Kidney (tissue), 14 donors: Measurements from ENCODE around the gene DERL2. TPM values are rescaled to one million over a fixed set of nuclear protein-coding genes. Genes with fewer than 3 reads are reported as not detected.
A peak's percentile ranks its signal among the peaks of the same experiment; 100 is the strongest.

Source experiments
- DNase-seq, 5 donors: peaks; one replicate each; pipeline ENCODE4 v3.0.0-alpha.2; 2013 to 2020
- FAIRE-seq: peaks from 2 replicates; lab custom pipeline; 2012; peaks lifted over from hg19 to GRCh38; lab: Jason Lieb, UNC
- H3K27ac ChIP-seq, 2 donors: one replicate each; pipeline ENCODE4 v1.7.0; 2013; ENCODE audit warnings: low read depth in 2 of 2, low read length in 2 of 2, inconsistent platforms in 1 of 2
- H3K27me3 ChIP-seq: one replicate; pipeline ENCODE4 v1.7.1; 2013; ENCODE audit warnings: low read length, inconsistent platforms; ENCODE audit not compliant: control insufficient read depth, insufficient read depth
- H3K36me3 ChIP-seq, 3 donors: one replicate each; pipeline versions ENCODE4 v1.7.0 to v1.7.1; 2013; ENCODE audit warnings: low read length in 3 of 3, control low read depth in 1 of 3, inconsistent platforms in 1 of 3; ENCODE audit not compliant: insufficient read depth in 3 of 3, control insufficient read depth in 2 of 3
- H3K4me1 ChIP-seq, 3 donors: one replicate each; pipeline versions ENCODE4 v1.7.0 to v1.7.1; 2013; ENCODE audit warnings: low read length in 3 of 3, inconsistent platforms in 1 of 3, low read depth in 1 of 3; ENCODE audit not compliant: control insufficient read depth in 2 of 3, insufficient read depth in 2 of 3
- H3K4me3 ChIP-seq, 3 donors: one replicate each; pipeline versions ENCODE4 v1.7.0 to v1.8.1; 2013; ENCODE audit warnings: low read length in 3 of 3, control low read depth in 1 of 3, inconsistent platforms in 1 of 3
- H3K9ac ChIP-seq, 3 donors: one replicate each; pipeline versions ENCODE4 v1.7.0 to v1.7.1; 2013; ENCODE audit warnings: low read length in 3 of 3, control low read depth in 1 of 3, inconsistent platforms in 1 of 3
- H3K9me3 ChIP-seq, 3 donors: one replicate each; pipeline versions ENCODE4 v1.7.0 to v1.7.1; 2013; ENCODE audit warnings: low read length in 3 of 3, control low read depth in 1 of 3, inconsistent platforms in 1 of 3; ENCODE audit not compliant: control insufficient read depth in 2 of 3, insufficient read depth in 1 of 3
- intact Hi-C: fragments of 100-400 bp; cut with DNase I; formaldehyde crosslinking; loops from one replicate; pipeline ENCODE4 v1.11.1; 2022
- polyA plus RNA-seq: library from polyadenylated mRNA; stranded (reverse); fragments of 350-450 nt; fragmentation: Illumina TruSeq; extraction: RNeasy Lipid Tissue Mini Kit (QIAGEN cat#74804); gene quantifications from one replicate; pipeline ENCODE4 v1.2.3, GENCODE V29; 2014; ENCODE audit warnings: low read depth, low replicate concordance; ENCODE audit not compliant: insufficient read depth
- total RNA-seq: library from RNA; stranded (reverse); fragmentation: NEBNext Ultra II Directional; extraction: Animal tissue kit (Norgen Biotek cat#: 25700); gene quantifications from one replicate; pipeline ENCODE4 v1.2.1, GENCODE V29; 2021
- TF ChIP-seq, protein P1 (sequence below): IDR thresholded peaks from 3 replicates; pipeline ENCODE4 v1.5.1; 2012; ENCODE audit warnings: mild to moderate bottlenecking, moderate library complexity, borderline replicate concordance; ENCODE audit not compliant: insufficient read depth; ENCODE audit errors: extremely low read depth
- donor health status: control.
- donor health status: control.
- donor health status: control.
- donor health status: control.
- donor health status: control.
- donor health status: DM: yes; HTN: yes; CAD: no.
- donor health status: Normal renal cell carcinoma (clear cell type).

The DERL2 gene
- total and polyA plus RNA-seq, 2 donors from 2014 or later, result 71.5 to 96.0 TPM

GRCh38 chr17:5486206-5487124 lies 487 bp upstream of the DERL2 start, which contains the start of gene MIS12:
Gene MIS12, plus strand, starts transcription at chr17:5486566. Its CDS starts 2,297 bp downstream, at chr17:5488863.
- intact Hi-C loops, result no loop called here

DNA sequence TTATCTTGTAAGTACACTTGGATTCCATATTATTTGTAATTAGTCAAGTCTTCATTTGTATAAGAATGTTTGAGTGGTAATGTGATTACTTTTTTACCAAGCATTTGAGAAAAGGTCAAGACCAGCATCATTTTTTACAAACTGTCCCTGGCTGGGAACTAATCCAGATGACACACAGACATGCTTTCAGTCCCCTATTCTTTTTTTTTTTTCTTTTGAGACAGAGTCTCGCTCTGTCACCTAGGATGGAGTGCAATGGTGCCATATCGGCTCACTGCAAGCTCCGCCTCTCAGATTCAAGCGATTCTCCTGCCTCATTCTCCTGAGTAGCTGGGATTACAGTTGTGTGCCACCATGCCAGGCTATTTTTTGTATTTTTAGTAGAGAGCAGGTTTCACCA lies 4.5 kb downstream of the DERL2 start:
- TF ChIP-seq, protein P1, sequence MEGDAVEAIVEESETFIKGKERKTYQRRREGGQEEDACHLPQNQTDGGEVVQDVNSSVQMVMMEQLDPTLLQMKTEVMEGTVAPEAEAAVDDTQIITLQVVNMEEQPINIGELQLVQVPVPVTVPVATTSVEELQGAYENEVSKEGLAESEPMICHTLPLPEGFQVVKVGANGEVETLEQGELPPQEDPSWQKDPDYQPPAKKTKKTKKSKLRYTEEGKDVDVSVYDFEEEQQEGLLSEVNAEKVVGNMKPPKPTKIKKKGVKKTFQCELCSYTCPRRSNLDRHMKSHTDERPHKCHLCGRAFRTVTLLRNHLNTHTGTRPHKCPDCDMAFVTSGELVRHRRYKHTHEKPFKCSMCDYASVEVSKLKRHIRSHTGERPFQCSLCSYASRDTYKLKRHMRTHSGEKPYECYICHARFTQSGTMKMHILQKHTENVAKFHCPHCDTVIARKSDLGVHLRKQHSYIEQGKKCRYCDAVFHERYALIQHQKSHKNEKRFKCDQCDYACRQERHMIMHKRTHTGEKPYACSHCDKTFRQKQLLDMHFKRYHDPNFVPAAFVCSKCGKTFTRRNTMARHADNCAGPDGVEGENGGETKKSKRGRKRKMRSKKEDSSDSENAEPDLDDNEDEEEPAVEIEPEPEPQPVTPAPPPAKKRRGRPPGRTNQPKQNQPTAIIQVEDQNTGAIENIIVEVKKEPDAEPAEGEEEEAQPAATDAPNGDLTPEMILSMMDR, result no peak
- no peaks in the 10 kb centered on the region for H3K9me3 ChIP-seq
- no peak overlapping the region for H3K4me3 ChIP-seq
- FAIRE-seq (no peak), DNase-seq (no peak)
- peaks cover 0 to 7% (median 5%) of the 10 kb centered on the region in 3 donors for H3K4me1 ChIP-seq
- H3K27me3 ChIP-seq, result no peaks in the 10 kb centered on the region
- H3K36me3 ChIP-seq, result peaks cover 22 to 41% (median 38%) of the 10 kb centered on the region in 3 donors
- H3K9ac ChIP-seq, result no peak overlapping the region
- intact Hi-C loops, result no loop called here
- H3K27ac ChIP-seq, result no peak overlapping the region

More at GRCh38 chr17:5486206-5487124, 487 bp upstream of the DERL2 start, which contains the start of gene MIS12:
- H3K36me3 ChIP-seq, result peaks cover 4 to 22% (median 16%) of the 10 kb centered on the region in 3 donors
- no peaks in the 10 kb centered on the region for H3K27me3 ChIP-seq
- no peaks in the 10 kb centered on the region for H3K9me3 ChIP-seq
- peaks cover 0 to 11% (median 5%) of the 10 kb centered on the region in 3 donors for H3K4me1 ChIP-seq
- FAIRE-seq (no peak), DNase-seq (peak; percentile 99 to 100 (median 100))
- H3K9ac ChIP-seq, result peak within 1 kb of the TSS; percentile 90 to 98 (median 98)
- TF ChIP-seq, protein P1, result no peak
- peak within 1 kb of the TSS; percentile 100 for H3K27ac ChIP-seq
- H3K4me3 ChIP-seq, result peak within 1 kb of the TSS; percentile 94 to 97 (median 95)

- TF ChIP-seq, protein P1, result no peak
- DNase-seq, result no peak
- H3K27ac ChIP-seq, result no peak overlapping the region
- intact Hi-C loops, result no loop called here
- no peaks in the 10 kb centered on the region for H3K27me3 ChIP-seq
- no peak for FAIRE-seq
- no peaks in the 10 kb centered on the region for H3K9me3 ChIP-seq
- no peak overlapping the region for H3K9ac ChIP-seq
- no peak overlapping the region for H3K4me3 ChIP-seq
- peaks cover 0 to 7% (median 5%) of the 10 kb centered on the region in 3 donors for H3K4me1 ChIP-seq
- peaks cover 22 to 44% (median 38%) of the 10 kb centered on the region in 3 donors for H3K36me3 ChIP-seq
Measured at GRCh38 chr17:5480962-5481361, 5.0 kb downstream of the DERL2 start.
